ENCODE data around the gene RTN4. TPM values are rescaled to one million over a fixed set of nuclear protein-coding genes. Genes with fewer than 3 reads are reported as not detected.
A peak's percentile ranks its signal among the peaks of the same experiment; 100 is the strongest.

The RTN4 gene
- total and polyA plus RNA-seq, 2 experiments from 2014 or later: 218 to 221 TPM

GRCh38 chr2:55006306-55006705, 43.9 kb downstream of the RTN4 start (continued):
- TF ChIP-seq REST (IDR thresholded peaks at IDR 0.05; ENCODE audit: unreplicated experiment) (no peak), ZNF114 (CRISPR knock-in tag; IDR thresholded peaks at IDR 0.05) (no peak), CREB1 (CRISPR knock-in tag; IDR thresholded peaks at IDR 0.05; ENCODE audit: low read depth) (no peak), NANOG (IDR thresholded peaks at IDR 0.05; ENCODE audit: borderline replicate concordance) (no peak), CTCF (conservative IDR thresholded peaks at IDR 0.05; ENCODE audit: low read depth in 2 of 2) (no peak)

GRCh38 chr2:55003706-55004639, 46.3 kb downstream of the RTN4 start:
- Histone ChIP-seq H3K27me3 (ENCODE audit: insufficient read depth) (no peaks in the 10 kb centered on the region), H3K4me3 (no peak overlapping the region), H3K36me3 (ENCODE audit: insufficient read depth) (no peaks in the 10 kb centered on the region), H2AFZ (no peak overlapping the region), H3K4me1 (ENCODE audit: insufficient read depth) (peaks cover 52% of the 10 kb centered on the region), H3K79me2 (replicated peaks; ENCODE audit: insufficient read depth) (peaks cover 100% of the 10 kb centered on the region), H3K27ac (ENCODE audit: low read depth) (no peak overlapping the region), H3K4me2 (no peak overlapping the region), H3F3A (replicated peaks; ENCODE audit: low read depth) (no peaks in the 10 kb centered on the region), H4K20me1 (replicated peaks; ENCODE audit: insufficient read depth) (peaks cover 55% of the 10 kb centered on the region), H3K9me2 (ENCODE audit: insufficient read depth) (no peaks in the 10 kb centered on the region)
- peaks cover 64% of the 10 kb centered on the region for H3K4me1 Mint-ChIP-seq
- DNase-seq (ENCODE audit: low spot score): no peak
- H3K4me3 Mint-ChIP-seq: no peak overlapping the region
- no peaks in the 10 kb centered on the region for H3K27me3 Mint-ChIP-seq (ENCODE audit: insufficient read depth, low read depth, poor library complexity)
- H3K36me3 Mint-ChIP-seq (ENCODE audit: low read depth): no peaks in the 10 kb centered on the region
- no peak for ATAC-seq
- peak overlapping the region; percentile 54; the same call in 1 of the 2 replicates for H3K27ac Mint-ChIP-seq
- H3K9me3 Mint-ChIP-seq: no peaks in the 10 kb centered on the region
- TF ChIP-seq ZNF114 (CRISPR knock-in tag; IDR thresholded peaks at IDR 0.05) (no peak), ZNF462 (CRISPR knock-in tag; IDR thresholded peaks at IDR 0.05) (no peak), STAT1 (IDR thresholded peaks at IDR 0.05; ENCODE audit: unreplicated experiment) (no peak), ETS1 (IDR thresholded peaks at IDR 0.05) (no peak), CREB1 (CRISPR knock-in tag; IDR thresholded peaks at IDR 0.05; ENCODE audit: low read depth) (no peak), EZH2 (IDR thresholded peaks at IDR 0.05; ENCODE audit: low read depth, unreplicated experiment) (no peak), JUNB (IDR thresholded peaks at IDR 0.05; ENCODE audit: unreplicated experiment) (no peak), ZNF331 (CRISPR knock-in tag; IDR thresholded peaks at IDR 0.05; ENCODE audit: low read depth) (no peak)

Measured in GM23338 (cell line).